WTC11 (cell line): ENCODE results near the gene SLC8A2. TPM values are rescaled to one million over a fixed set of nuclear protein-coding genes. Genes with fewer than 3 reads are reported as not detected.

Experiments
- ATAC-seq: fragments of 200-7000 bp; cut with Tn5 transposase; 2 replicates; pipeline ENCODE4 v1.10.0; 2021; ENCODE audit warnings: mild to moderate bottlenecking, moderate library complexity
- CTCF ChIA-PET: fragments of 300-600 bp; sonication (Branson Sonifier 250); formaldehyde crosslinking; loops from one replicate; lab custom pipeline; 2021; ENCODE audit warnings: antibody characterized with exemption; lab: Charles Lee
- POLR2A ChIA-PET: fragments of 350-600 bp; sonication (Branson Sonifier 250); formaldehyde crosslinking; loops from one replicate; lab custom pipeline; 2021; ENCODE audit warnings: antibody characterized with exemption; lab: Charles Lee
- DNase-seq: peaks from one replicate; pipeline ENCODE4 v3.0.0; 2021; ENCODE audit warnings: low spot score
- H3K27ac Mint-ChIP-seq: 2 replicates; pipeline ENCODE4 v1.8.0; 2021; ENCODE audit warnings: mixed read lengths
- H3K27me3 Mint-ChIP-seq: 2 replicates; pipeline ENCODE4 v1.8.0; 2021; ENCODE audit warnings: low read depth, mild to moderate bottlenecking, moderate library complexity, mixed read lengths
- H3K36me3 Mint-ChIP-seq: 2 replicates; pipeline ENCODE4 v1.8.0; 2021; ENCODE audit warnings: mixed read lengths
- H3K4me1 Mint-ChIP-seq: 2 replicates; pipeline ENCODE4 v1.8.0; 2022; ENCODE audit warnings: mixed read lengths
- H3K4me3 Mint-ChIP-seq: 2 replicates; pipeline ENCODE4 v1.8.0; 2021; ENCODE audit warnings: mild to moderate bottlenecking, moderate library complexity, mixed read lengths
- H3K9me3 Mint-ChIP-seq: 2 replicates; pipeline ENCODE4 v1.8.0; 2021; ENCODE audit warnings: mixed read lengths
- ETV6 ChIP-seq: sonication (generic); formaldehyde crosslinking; IDR thresholded peaks from 2 replicates; pipeline ENCODE4 v1.8.1; 2022; ENCODE audit warnings: mild to moderate bottlenecking, missing genetic modification reagents
- FOXJ3 ChIP-seq: sonication (generic); formaldehyde crosslinking; IDR thresholded peaks from 2 replicates; pipeline ENCODE4 v1.9.0; 2021; ENCODE audit warnings: missing genetic modification reagents, mild to moderate bottlenecking, borderline replicate concordance
- FOXK1 ChIP-seq: sonication (generic); formaldehyde crosslinking; IDR thresholded peaks from 2 replicates; pipeline ENCODE4 v1.8.0; 2022; ENCODE audit warnings: mild to moderate bottlenecking, moderate library complexity, missing genetic modification reagents
- FOXP1 ChIP-seq: sonication (generic); formaldehyde crosslinking; IDR thresholded peaks from 2 replicates; pipeline ENCODE4 v1.8.0; 2022; ENCODE audit warnings: missing genetic modification reagents, mild to moderate bottlenecking, moderate library complexity, borderline replicate concordance
- GABPB1 ChIP-seq: sonication (generic); formaldehyde crosslinking; IDR thresholded peaks from 2 replicates; pipeline ENCODE4 v1.8.1; 2023; ENCODE audit warnings: mild to moderate bottlenecking, missing genetic modification reagents
- GRHL2 ChIP-seq: fragments of 250-450 bp; sonication (Bioruptor Pico); IDR thresholded peaks from 2 replicates; pipeline ENCODE4 v1.8.0; 2022; ENCODE audit warnings: mild to moderate bottlenecking, moderate library complexity; ENCODE audit not compliant: insufficient replicate concordance, severe bottlenecking
- GTF2I ChIP-seq: fragments of 250-450 bp; sonication (Bioruptor Pico); conservative IDR thresholded peaks from 2 replicates; pipeline ENCODE4 v1.4.0; 2021; ENCODE audit warnings: mild to moderate bottlenecking
- IRF2 ChIP-seq: sonication (generic); formaldehyde crosslinking; IDR thresholded peaks from 2 replicates; pipeline ENCODE4 v1.8.0; 2022; ENCODE audit warnings: low read depth, missing genetic modification reagents, borderline replicate concordance
- JUN ChIP-seq: sonication (generic); formaldehyde crosslinking; IDR thresholded peaks from 2 replicates; pipeline ENCODE4 v1.8.0; 2023; ENCODE audit warnings: mild to moderate bottlenecking, missing genetic modification reagents
- MYBL2 ChIP-seq: sonication (generic); formaldehyde crosslinking; IDR thresholded peaks from 2 replicates; pipeline ENCODE4 v1.8.1; 2023; ENCODE audit warnings: mild to moderate bottlenecking, moderate library complexity, missing genetic modification reagents
- SMAD3 ChIP-seq: sonication (generic); formaldehyde crosslinking; IDR thresholded peaks from 2 replicates; pipeline ENCODE4 v1.8.0; 2022; ENCODE audit warnings: missing genetic modification reagents, mild to moderate bottlenecking, borderline replicate concordance
- SMAD4 ChIP-seq: sonication (generic); formaldehyde crosslinking; IDR thresholded peaks from 2 replicates; pipeline ENCODE4 v1.8.0; 2022; ENCODE audit warnings: mild to moderate bottlenecking, missing genetic modification reagents
- TCF7 ChIP-seq: sonication (generic); formaldehyde crosslinking; IDR thresholded peaks from 2 replicates; pipeline ENCODE4 v1.8.0; 2022; ENCODE audit warnings: mild to moderate bottlenecking, low read depth, missing genetic modification reagents, moderate library complexity
- TEAD1 ChIP-seq: sonication (generic); formaldehyde crosslinking; IDR thresholded peaks from 2 replicates; pipeline ENCODE4 v1.8.0; 2022; ENCODE audit warnings: mild to moderate bottlenecking, missing genetic modification reagents
- TEAD4 ChIP-seq: sonication (generic); formaldehyde crosslinking; IDR thresholded peaks from 2 replicates; pipeline ENCODE4 v1.8.0; 2022; ENCODE audit warnings: mild to moderate bottlenecking, missing genetic modification reagents
- TP53 ChIP-seq: sonication (generic); formaldehyde crosslinking; IDR thresholded peaks from 2 replicates; pipeline ENCODE4 v1.8.1; 2023; ENCODE audit warnings: mild to moderate bottlenecking, missing genetic modification reagents
- ZNF121 ChIP-seq: sonication (generic); formaldehyde crosslinking; IDR thresholded peaks from 2 replicates; pipeline ENCODE4 v1.8.0; 2023; ENCODE audit warnings: missing genetic modification reagents
- ZNF219 ChIP-seq: sonication (generic); formaldehyde crosslinking; IDR thresholded peaks from 2 replicates; pipeline ENCODE4 v1.8.0; 2023; ENCODE audit warnings: missing genetic modification reagents, mild to moderate bottlenecking, borderline replicate concordance
- ZNF232 ChIP-seq: sonication (generic); formaldehyde crosslinking; IDR thresholded peaks from 2 replicates; pipeline ENCODE4 v1.8.0; 2022; ENCODE audit warnings: mild to moderate bottlenecking, missing genetic modification reagents
- ZNF416 ChIP-seq: fragments of 250-450 bp; sonication (Bioruptor Pico); IDR thresholded peaks from 2 replicates; pipeline ENCODE4 v1.9.0; 2021; ENCODE audit warnings: mild to moderate bottlenecking, inconsistent platforms
- total RNA-seq: library from RNA; stranded (reverse); gene quantifications from 3 replicates; pipeline ENCODE4 v1.2.3, GENCODE V29; 2021
- TF ChIP-seq, protein P1 (sequence below): sonication (generic); formaldehyde crosslinking; conservative IDR thresholded peaks from 2 replicates; pipeline ENCODE4 v1.8.1; 2022; ENCODE audit warnings: mild to moderate bottlenecking, missing genetic modification reagents
- TF ChIP-seq, protein P2 (sequence below): sonication (generic); formaldehyde crosslinking; IDR thresholded peaks from 2 replicates; pipeline ENCODE4 v1.8.0; 2023; ENCODE audit warnings: missing genetic modification reagents, mild to moderate bottlenecking, borderline replicate concordance
- TF ChIP-seq, protein P3 (sequence below): fragments of 250-450 bp; sonication (Bioruptor Pico); IDR thresholded peaks from 2 replicates; pipeline ENCODE4 v1.9.0; 2021; ENCODE audit warnings: moderate library complexity, mild to moderate bottlenecking, inconsistent platforms, borderline replicate concordance
- TF ChIP-seq, protein P4 (sequence below): sonication (generic); formaldehyde crosslinking; IDR thresholded peaks from 2 replicates; pipeline ENCODE4 v1.8.0; 2022; ENCODE audit warnings: mild to moderate bottlenecking, missing genetic modification reagents
- TF ChIP-seq, protein P5 (sequence below): fragments of 250-450 bp; sonication (Bioruptor Pico); IDR thresholded peaks from 2 replicates; pipeline ENCODE4 v1.8.0; 2021; ENCODE audit warnings: mild to moderate bottlenecking
- TF ChIP-seq, protein P6 (sequence below): sonication (generic); formaldehyde crosslinking; IDR thresholded peaks from 2 replicates; pipeline ENCODE4 v1.8.1; 2023; ENCODE audit warnings: mild to moderate bottlenecking, missing genetic modification reagents, moderate library complexity
- TF ChIP-seq, protein P7 (sequence below): sonication (generic); formaldehyde crosslinking; IDR thresholded peaks from 2 replicates; pipeline ENCODE4 v1.8.0; 2022; ENCODE audit warnings: mild to moderate bottlenecking, missing genetic modification reagents

Gene SLC8A2
- total RNA-seq, 1 experiment from 2014 or later, result 6.5 TPM

DNA sequence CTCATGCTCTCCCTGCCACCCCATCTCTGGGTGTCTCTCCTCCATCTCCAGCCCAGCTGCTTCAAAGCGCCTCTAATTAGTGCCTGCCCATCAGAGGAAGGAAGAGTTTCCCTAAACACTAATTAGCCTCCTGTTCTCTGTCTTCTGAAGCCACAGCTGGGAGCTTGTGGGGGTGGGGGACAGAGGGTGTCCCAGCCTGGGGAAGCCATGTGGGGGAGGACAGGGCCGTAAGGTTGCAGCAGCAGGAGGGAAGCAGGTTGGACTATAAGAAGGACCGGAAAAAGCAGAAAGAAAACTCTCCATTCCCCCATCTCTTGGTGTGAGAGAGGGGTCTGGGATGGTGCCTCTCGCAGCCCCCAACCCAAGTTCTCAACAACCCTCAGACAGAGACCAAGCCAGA lies 26.2 kb downstream of the SLC8A2 start (continued):
- no peak for TF ChIP-seq IRF2 (CRISPR knock-in tag)

DNA sequence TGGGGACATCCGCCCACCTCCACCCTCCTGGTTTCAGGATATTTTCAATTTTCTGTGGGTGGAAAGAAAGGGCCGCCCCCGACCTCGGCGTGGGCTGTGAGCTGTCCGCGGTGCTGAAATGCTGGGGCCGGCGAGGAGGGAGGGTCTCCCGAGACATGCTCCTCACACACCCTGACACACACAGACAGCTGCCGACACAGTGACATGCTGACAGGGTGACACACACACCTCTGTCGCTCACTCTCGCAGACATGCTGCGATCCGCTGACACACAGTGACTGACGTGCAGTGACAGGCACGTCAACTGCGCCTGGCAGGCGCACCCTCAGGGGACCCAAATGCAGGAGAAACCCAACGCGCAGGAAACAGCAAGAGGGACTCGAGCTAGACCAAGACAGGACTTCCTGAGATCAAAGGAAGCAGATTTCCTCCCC lies 27.3 kb downstream of the SLC8A2 start:
- CTCF ChIA-PET, result interaction anchor here (1.1 to 1.6 kb wide), 4 partner anchors 12 to 263 kb away, joined by 3 to 4 read pairs (median 4); partner anchors contain the start of gene KPTN
- no peaks in the 10 kb centered on the region for H3K36me3 Mint-ChIP-seq
- TF ChIP-seq FOXK1, result peak; percentile 67; the same call in 1 of the 2 replicates
- TF ChIP-seq, protein P1, sequence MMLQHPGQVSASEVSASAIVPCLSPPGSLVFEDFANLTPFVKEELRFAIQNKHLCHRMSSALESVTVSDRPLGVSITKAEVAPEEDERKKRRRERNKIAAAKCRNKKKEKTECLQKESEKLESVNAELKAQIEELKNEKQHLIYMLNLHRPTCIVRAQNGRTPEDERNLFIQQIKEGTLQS (CRISPR knock-in tag), result no peak
- 0 out of 2 replicates have a peak, but pooled peaks have one; percentile 71 for TF ChIP-seq TEAD1
- no peak for TF ChIP-seq FOXJ3 (CRISPR knock-in tag)
- 0 out of 2 replicates have a peak, but pooled peaks have one; percentile 26 for TF ChIP-seq MYBL2 (CRISPR knock-in tag)
- TF ChIP-seq, protein P2, sequence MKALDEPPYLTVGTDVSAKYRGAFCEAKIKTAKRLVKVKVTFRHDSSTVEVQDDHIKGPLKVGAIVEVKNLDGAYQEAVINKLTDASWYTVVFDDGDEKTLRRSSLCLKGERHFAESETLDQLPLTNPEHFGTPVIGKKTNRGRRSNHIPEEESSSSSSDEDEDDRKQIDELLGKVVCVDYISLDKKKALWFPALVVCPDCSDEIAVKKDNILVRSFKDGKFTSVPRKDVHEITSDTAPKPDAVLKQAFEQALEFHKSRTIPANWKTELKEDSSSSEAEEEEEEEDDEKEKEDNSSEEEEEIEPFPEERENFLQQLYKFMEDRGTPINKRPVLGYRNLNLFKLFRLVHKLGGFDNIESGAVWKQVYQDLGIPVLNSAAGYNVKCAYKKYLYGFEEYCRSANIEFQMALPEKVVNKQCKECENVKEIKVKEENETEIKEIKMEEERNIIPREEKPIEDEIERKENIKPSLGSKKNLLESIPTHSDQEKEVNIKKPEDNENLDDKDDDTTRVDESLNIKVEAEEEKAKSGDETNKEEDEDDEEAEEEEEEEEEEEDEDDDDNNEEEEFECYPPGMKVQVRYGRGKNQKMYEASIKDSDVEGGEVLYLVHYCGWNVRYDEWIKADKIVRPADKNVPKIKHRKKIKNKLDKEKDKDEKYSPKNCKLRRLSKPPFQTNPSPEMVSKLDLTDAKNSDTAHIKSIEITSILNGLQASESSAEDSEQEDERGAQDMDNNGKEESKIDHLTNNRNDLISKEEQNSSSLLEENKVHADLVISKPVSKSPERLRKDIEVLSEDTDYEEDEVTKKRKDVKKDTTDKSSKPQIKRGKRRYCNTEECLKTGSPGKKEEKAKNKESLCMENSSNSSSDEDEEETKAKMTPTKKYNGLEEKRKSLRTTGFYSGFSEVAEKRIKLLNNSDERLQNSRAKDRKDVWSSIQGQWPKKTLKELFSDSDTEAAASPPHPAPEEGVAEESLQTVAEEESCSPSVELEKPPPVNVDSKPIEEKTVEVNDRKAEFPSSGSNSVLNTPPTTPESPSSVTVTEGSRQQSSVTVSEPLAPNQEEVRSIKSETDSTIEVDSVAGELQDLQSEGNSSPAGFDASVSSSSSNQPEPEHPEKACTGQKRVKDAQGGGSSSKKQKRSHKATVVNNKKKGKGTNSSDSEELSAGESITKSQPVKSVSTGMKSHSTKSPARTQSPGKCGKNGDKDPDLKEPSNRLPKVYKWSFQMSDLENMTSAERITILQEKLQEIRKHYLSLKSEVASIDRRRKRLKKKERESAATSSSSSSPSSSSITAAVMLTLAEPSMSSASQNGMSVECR (CRISPR knock-in tag), result peak; percentile 95
- TF ChIP-seq, protein P3, sequence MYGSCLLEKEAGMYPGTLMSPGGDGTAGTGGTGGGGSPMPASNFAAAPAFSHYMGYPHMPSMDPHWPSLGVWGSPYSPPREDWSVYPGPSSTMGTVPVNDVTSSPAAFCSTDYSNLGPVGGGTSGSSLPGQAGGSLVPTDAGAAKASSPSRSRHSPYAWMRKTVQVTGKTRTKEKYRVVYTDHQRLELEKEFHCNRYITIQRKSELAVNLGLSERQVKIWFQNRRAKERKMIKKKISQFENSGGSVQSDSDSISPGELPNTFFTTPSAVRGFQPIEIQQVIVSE (CRISPR knock-in tag), result no peak
- TF ChIP-seq, protein P4, sequence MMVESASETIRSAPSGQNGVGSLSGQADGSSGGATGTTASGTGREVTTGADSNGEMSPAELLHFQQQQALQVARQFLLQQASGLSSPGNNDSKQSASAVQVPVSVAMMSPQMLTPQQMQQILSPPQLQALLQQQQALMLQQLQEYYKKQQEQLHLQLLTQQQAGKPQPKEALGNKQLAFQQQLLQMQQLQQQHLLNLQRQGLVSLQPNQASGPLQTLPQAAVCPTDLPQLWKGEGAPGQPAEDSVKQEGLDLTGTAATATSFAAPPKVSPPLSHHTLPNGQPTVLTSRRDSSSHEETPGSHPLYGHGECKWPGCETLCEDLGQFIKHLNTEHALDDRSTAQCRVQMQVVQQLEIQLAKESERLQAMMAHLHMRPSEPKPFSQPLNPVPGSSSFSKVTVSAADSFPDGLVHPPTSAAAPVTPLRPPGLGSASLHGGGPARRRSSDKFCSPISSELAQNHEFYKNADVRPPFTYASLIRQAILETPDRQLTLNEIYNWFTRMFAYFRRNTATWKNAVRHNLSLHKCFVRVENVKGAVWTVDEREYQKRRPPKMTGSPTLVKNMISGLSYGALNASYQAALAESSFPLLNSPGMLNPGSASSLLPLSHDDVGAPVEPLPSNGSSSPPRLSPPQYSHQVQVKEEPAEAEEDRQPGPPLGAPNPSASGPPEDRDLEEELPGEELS (CRISPR knock-in tag), result peak; percentile 46; the same call in 1 of the 2 replicates
- TF ChIP-seq TP53, result no peak
- TF ChIP-seq, protein P5, sequence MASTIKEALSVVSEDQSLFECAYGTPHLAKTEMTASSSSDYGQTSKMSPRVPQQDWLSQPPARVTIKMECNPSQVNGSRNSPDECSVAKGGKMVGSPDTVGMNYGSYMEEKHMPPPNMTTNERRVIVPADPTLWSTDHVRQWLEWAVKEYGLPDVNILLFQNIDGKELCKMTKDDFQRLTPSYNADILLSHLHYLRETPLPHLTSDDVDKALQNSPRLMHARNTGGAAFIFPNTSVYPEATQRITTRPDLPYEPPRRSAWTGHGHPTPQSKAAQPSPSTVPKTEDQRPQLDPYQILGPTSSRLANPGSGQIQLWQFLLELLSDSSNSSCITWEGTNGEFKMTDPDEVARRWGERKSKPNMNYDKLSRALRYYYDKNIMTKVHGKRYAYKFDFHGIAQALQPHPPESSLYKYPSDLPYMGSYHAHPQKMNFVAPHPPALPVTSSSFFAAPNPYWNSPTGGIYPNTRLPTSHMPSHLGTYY (CRISPR knock-in tag), result no peak
- peak; percentile 50; the same call in 1 of the 2 replicates for TF ChIP-seq TCF7
- 0 out of 2 replicates have a peak, but pooled peaks have one; percentile 69 for TF ChIP-seq SMAD3
- TF ChIP-seq GTF2I (CRISPR knock-in tag), result peak; percentile 58; the same call in 1 of the 2 replicates
- TF ChIP-seq GABPB1 (CRISPR knock-in tag), result no peak
- peak; percentile 85; the same call in 1 of the 2 replicates for TF ChIP-seq ZNF232 (CRISPR knock-in tag)
- peak; percentile 70; the same call in 1 of the 2 replicates for TF ChIP-seq JUN (CRISPR knock-in tag)
- peak; percentile 76; the same call in 1 of the 2 replicates for TF ChIP-seq SMAD4
- peak; percentile 84; the same call in 1 of the 2 replicates for TF ChIP-seq FOXP1 (CRISPR knock-in tag)
- TF ChIP-seq, protein P6, sequence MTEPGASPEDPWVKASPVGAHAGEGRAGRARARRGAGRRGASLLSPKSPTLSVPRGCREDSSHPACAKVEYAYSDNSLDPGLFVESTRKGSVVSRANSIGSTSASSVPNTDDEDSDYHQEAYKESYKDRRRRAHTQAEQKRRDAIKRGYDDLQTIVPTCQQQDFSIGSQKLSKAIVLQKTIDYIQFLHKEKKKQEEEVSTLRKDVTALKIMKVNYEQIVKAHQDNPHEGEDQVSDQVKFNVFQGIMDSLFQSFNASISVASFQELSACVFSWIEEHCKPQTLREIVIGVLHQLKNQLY (CRISPR knock-in tag), result no peak
- TF ChIP-seq, protein P7, sequence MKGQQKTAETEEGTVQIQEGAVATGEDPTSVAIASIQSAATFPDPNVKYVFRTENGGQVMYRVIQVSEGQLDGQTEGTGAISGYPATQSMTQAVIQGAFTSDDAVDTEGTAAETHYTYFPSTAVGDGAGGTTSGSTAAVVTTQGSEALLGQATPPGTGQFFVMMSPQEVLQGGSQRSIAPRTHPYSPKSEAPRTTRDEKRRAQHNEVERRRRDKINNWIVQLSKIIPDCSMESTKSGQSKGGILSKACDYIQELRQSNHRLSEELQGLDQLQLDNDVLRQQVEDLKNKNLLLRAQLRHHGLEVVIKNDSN (CRISPR knock-in tag), result peak; percentile 63; the same call in 1 of the 2 replicates
- TF ChIP-seq GRHL2 (CRISPR knock-in tag), result no peak
- peak; percentile 88; the same call in 1 of the 2 replicates for TF ChIP-seq TEAD4 (CRISPR knock-in tag)
- peak; percentile 55; the same call in 1 of the 2 replicates for TF ChIP-seq ZNF219
- peak; percentile 10; the same call in 1 of the 2 replicates for TF ChIP-seq ZNF121 (CRISPR knock-in tag)
- TF ChIP-seq ZNF416 (CRISPR knock-in tag), result no peak
- TF ChIP-seq ETV6 (CRISPR knock-in tag), result peak; percentile 82; the same call in 1 of the 2 replicates

More for the DNA sequence above, 27.3 kb downstream of the SLC8A2 start:
- H3K4me3 Mint-ChIP-seq, result no peak overlapping the region
- H3K4me1 Mint-ChIP-seq, result peaks cover 31% of the 10 kb centered on the region
- H3K9me3 Mint-ChIP-seq, result no peaks in the 10 kb centered on the region
- no peak overlapping the region for H3K27ac Mint-ChIP-seq
- POLR2A ChIA-PET, result no interaction called here
- DNase-seq (peak; percentile 67), ATAC-seq (no peak)
- H3K27me3 Mint-ChIP-seq, result peaks cover 60% of the 10 kb centered on the region
